ENCODE measurements around the gene TPCN2. TPM values are rescaled to one million over a fixed set of nuclear protein-coding genes. Genes with fewer than 3 reads are reported as not detected.

The TPCN2 gene
- total and polyA plus RNA-seq, 9 of the 15 experiments (the other 6 are each of a cell fraction or from before 2014, with no cell fraction given), result 0.66 to 10.2 (median 4.6) TPM

DNA sequence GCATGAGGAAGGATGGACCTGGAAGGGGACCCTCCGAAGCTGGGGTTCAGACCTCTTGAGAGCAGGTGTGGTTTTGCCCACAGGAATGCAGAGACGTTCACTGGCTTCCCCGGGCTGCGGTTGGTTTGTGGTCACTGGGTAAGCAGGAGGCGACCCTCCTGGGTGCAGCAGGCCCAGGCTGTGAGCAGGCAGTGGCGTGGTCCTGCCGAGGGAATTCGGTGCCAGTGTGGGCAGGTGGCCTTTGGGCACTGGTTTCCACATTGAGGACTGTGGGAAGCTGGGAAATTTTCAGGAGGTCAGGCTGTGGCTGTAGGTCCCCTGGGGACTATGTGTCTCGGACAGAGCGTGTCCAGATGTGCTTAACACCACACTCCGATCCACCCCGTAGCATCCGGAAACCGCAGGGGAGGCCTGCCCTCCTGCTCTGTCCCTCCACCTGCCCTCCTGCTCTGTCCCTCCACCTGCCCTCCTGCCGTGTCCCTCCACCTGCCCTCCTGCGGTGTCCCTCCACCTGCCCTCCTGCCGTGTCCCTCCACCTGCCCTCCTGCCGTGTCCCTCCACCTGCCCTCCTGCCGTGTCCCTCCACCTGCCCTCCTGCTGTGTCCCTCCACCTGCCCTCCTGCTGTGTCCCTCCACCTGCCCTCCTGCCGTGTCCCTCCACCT is 27.5 kb downstream of the TPCN2 start:
- TF ChIP-seq, protein P1, sequence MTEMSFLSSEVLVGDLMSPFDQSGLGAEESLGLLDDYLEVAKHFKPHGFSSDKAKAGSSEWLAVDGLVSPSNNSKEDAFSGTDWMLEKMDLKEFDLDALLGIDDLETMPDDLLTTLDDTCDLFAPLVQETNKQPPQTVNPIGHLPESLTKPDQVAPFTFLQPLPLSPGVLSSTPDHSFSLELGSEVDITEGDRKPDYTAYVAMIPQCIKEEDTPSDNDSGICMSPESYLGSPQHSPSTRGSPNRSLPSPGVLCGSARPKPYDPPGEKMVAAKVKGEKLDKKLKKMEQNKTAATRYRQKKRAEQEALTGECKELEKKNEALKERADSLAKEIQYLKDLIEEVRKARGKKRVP (CRISPR knock-in tag; IDR thresholded peaks at IDR 0.05), result no peak
- TF ChIP-seq ZNF277 (CRISPR knock-in tag; IDR thresholded peaks at IDR 0.05; ENCODE audit: borderline replicate concordance), result no peak
- TF ChIP-seq NR1H2 (CRISPR knock-in tag; IDR thresholded peaks at IDR 0.05), result no peak
- peak; percentile 17; the same call in 1 of the 2 replicates for TF ChIP-seq ESRRA (IDR thresholded peaks at IDR 0.05; ENCODE audit: borderline replicate concordance, low read depth)
- peak in 1 of 2 experiments; percentile 51; a peak in 1 of 4 replicates for TF ChIP-seq TEAD1 (CRISPR knock-in tag; IDR thresholded peaks at IDR 0.05)
- TF ChIP-seq CBFB (CRISPR knock-in tag; IDR thresholded peaks at IDR 0.05), result 0 out of 2 replicates have a peak, but pooled peaks have one; percentile 85
- no peak for TF ChIP-seq ASH1L (IDR thresholded peaks at IDR 0.05; ENCODE audit: borderline replicate concordance, low read depth, partially characterized antibody)
- no peak for TF ChIP-seq SIN3A (IDR thresholded peaks at IDR 0.05; ENCODE audit: borderline replicate concordance in 2 of 2, control insufficient read depth in 1 of 2, low read depth in 2 of 2, low read length in 2 of 2)
- no peak for TF ChIP-seq FOXA3 (CRISPR knock-in tag; conservative IDR thresholded peaks at IDR 0.05 in 1 of 2, IDR thresholded peaks at IDR 0.05 in 1 of 2)
- no peak for TF ChIP-seq MED1 (CRISPR knock-in tag; IDR thresholded peaks at IDR 0.05; ENCODE audit: borderline replicate concordance)
- no peak for TF ChIP-seq ZNF551 (CRISPR knock-in tag; IDR thresholded peaks at IDR 0.05)
- TF ChIP-seq ID3 (CRISPR knock-in tag; IDR thresholded peaks at IDR 0.05), result no peak
- TF ChIP-seq ID3 (tag; IDR thresholded peaks at IDR 0.05), result 0 out of 2 replicates have a peak, but pooled peaks have one; percentile 25
- TF ChIP-seq ARID1B (IDR thresholded peaks at IDR 0.05), result 0 out of 2 replicates have a peak, but pooled peaks have one; percentile 1
- Histone ChIP-seq H3K9me3 (replicated peaks; ENCODE audit: control insufficient read depth, insufficient read depth, low read depth, low read length) (no peaks in the 10 kb centered on the region), H3K36me3 (ENCODE audit: control insufficient read depth, insufficient read depth, low read length) (peaks cover 8% of the 10 kb centered on the region; the same call in 1 of the 3 replicates), H3K27me3 (ENCODE audit: control insufficient read depth in 2 of 2, insufficient read depth in 2 of 2, low read length in 2 of 2) (no peaks in the 10 kb centered on the region), H4K20me1 (replicated peaks; ENCODE audit: control insufficient read depth, insufficient read depth, low read length) (peaks cover 39% of the 10 kb centered on the region), H3K9me1 (ENCODE audit: control insufficient read depth, insufficient read depth, low read length) (peaks cover 3% of the 10 kb centered on the region), H3K4me2 (ENCODE audit: insufficient read depth, low read length) (peak overlapping the region; percentile 20; the same call in 1 of the 2 replicates), H3K79me2 (ENCODE audit: control insufficient read depth, insufficient read depth, low read length) (no peaks in the 10 kb centered on the region), H3K9ac (ENCODE audit: insufficient read depth in 1 of 2, low read depth in 2 of 2, low read length in 2 of 2) (peak overlapping the region in 1 of 2 experiments; percentile 70; a peak in 2 of 4 replicates), H3K27ac (ENCODE audit: extremely low read depth, low read depth, low read length) (no peak overlapping the region), H2AFZ (ENCODE audit: low read depth, low read length) (no peak overlapping the region), H3K4me3 (no peak overlapping the region), H3K4me1 (replicated peaks in 1 of 2; ENCODE audit: control insufficient read depth in 2 of 2, insufficient read depth in 2 of 2, low read length in 2 of 2) (peaks cover 28 to 64% of the 10 kb centered on the region in 2 experiments; a peak in 4 of 5 replicates)
- DNase-seq (ENCODE audit: extremely low read depth in 1 of 4, low spot score in 3 of 4) (no peak), FAIRE-seq (no peak), ATAC-seq (no peak; the same call in 2 of the 3 replicates)
- in situ Hi-C loops (cut with MboI) (no loop called here), intact Hi-C loops (cut with micrococcal nuclease) (no loop called here)
- CTCF ChIA-PET (ENCODE audit: low intra/inter-chr PET ratio), result interaction anchor here (0.6 kb wide), 1 partner anchor 448 kb away, joined by 3 read pairs; no protein-coding TSS in a partner anchor
- POLR2A ChIA-PET, result interaction anchor here (0.6 kb wide), 1 partner anchor 37 kb away, joined by 3 read pairs; no protein-coding TSS in a partner anchor
- WGBS (ENCODE audit: insufficient coverage, low coverage, missing lambda C conversion rate), result 43% methylated on average over 14 of the region's 20 CpGs
- BruUV-seq (replicated peaks), result no TSS peak

All from K562 (cell line).